ENCODE results near the gene PRSS2. TPM values are rescaled to one million over a fixed set of nuclear protein-coding genes. Genes with fewer than 3 reads are reported as not detected.

PRSS2 gene
- total RNA-seq, 2 experiments from 2014 or later: not detected

DNA sequence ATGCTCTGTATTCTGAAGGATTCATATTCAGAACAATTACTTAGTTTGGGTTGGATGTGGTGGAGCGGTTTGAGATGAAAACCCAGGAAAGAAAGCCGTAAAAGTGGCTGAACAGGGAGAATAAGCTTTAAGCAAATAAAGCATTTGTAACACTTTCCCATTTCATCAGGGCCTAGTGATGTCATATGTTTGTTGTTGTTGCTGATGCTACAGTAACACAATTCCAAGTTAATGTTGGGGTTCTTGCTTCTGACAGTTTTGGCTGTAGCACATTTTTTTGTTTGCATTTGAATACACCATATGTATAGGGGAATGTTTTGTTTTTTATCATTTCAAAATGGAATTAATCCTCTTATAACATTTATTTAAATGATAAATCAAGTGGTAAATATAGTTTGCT lies 43.7 kb downstream of the PRSS2 start:
- POLR2A ChIA-PET: interaction anchor here (0.7 to 15.1 kb wide), 2 partner anchors 22 to 227 kb away, joined by 5 to 1271 read pairs; no protein-coding TSS in a partner anchor
- Mint-ChIP-seq H3K27ac (peak overlapping the region; percentile 19), H3K36me3 (no peaks in the 10 kb centered on the region), H3K4me3 (peak overlapping the region; percentile 33), H3K4me1 (peaks cover 48% of the 10 kb centered on the region), H3K27me3 (peaks cover 2% of the 10 kb centered on the region), H3K9me3 (no peaks in the 10 kb centered on the region)
- DNase-seq: no peak
- no peak for ATAC-seq (ENCODE audit: low read depth)

DNA sequence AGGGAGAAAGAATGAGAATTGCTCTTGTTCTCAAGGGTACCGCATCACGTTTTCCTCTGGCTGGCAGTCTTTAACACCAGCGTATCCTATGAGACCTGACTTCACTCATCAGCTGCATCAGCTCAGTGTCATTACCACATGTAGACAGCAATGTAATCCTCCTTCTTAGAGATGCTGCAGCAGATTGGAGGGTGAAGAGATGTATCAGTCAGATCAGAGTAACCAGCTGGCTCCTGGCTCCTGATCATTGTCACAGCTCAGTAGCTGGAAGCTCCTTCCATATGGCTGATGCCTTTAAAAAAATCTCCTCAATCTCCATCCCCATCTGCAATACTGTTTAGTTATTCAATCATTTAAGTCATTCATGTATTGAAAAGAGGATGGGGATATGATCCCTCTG lies 44.4 kb downstream of the PRSS2 start:
- H3K4me3 Mint-ChIP-seq: no peak overlapping the region
- ATAC-seq (ENCODE audit: low read depth) (no peak), DNase-seq (no peak)
- no peaks in the 10 kb centered on the region for H3K36me3 Mint-ChIP-seq
- H3K4me1 Mint-ChIP-seq: peaks cover 43% of the 10 kb centered on the region
- POLR2A ChIA-PET: interaction anchor here (15.1 kb wide), 1 partner anchor 23 kb away, joined by 1271 read pairs; no protein-coding TSS in a partner anchor
- H3K27ac Mint-ChIP-seq: no peak overlapping the region
- no peaks in the 10 kb centered on the region for H3K9me3 Mint-ChIP-seq
- peaks cover 7% of the 10 kb centered on the region for H3K27me3 Mint-ChIP-seq

DNA sequence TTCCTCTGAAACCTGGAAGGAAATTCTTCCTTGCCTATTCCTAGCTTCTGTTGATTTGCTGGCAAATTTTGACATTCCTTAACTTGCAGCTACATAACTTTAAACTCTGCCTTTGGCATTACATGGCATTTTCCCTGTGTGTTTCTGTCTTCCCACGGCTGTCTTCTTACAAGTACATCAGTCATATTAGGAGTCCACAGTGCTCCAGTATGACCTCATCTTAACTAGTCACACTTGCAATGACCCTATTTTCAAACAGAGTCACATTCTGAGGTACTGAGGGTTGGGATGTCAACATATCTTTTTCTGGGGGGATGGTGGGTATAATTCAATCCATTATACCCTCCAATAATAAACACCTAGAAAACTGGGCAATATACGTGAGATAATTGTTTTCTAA lies 46.7 kb downstream of the PRSS2 start:
- no peak overlapping the region for H3K27ac Mint-ChIP-seq
- peaks cover 7% of the 10 kb centered on the region for H3K27me3 Mint-ChIP-seq
- H3K9me3 Mint-ChIP-seq: peaks cover 3% of the 10 kb centered on the region
- no peak overlapping the region for H3K4me3 Mint-ChIP-seq
- peaks cover 3% of the 10 kb centered on the region for H3K36me3 Mint-ChIP-seq
- POLR2A ChIA-PET: interaction anchor here (0.8 kb wide), 1 partner anchor 9 kb away, joined by 3 read pairs; no protein-coding TSS in a partner anchor
- peaks cover 21% of the 10 kb centered on the region for H3K4me1 Mint-ChIP-seq
- ATAC-seq (ENCODE audit: low read depth): no peak
- DNase-seq: no peak

DNA sequence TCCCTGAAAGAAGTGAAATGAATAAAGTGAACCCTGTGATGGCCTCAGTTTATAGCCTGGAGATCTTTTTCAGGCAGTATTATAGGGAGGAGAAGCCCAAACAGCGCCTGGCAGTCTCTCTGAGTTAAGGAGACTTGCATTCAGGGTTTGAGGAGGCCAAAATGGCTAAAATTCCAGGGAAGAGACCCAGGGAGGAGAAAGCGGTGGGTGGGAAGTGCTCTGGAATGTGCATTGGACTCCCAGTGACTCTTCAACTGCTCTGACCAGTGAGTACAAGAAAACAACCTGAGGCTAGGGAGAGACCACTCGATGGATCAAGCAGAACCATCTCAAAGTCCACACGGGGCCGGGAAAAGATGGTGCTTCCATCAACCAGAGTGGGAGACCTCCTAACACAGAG lies 48.8 kb downstream of the PRSS2 start:
- DNase-seq: no peak
- Mint-ChIP-seq H3K27ac (no peak overlapping the region), H3K9me3 (peaks cover 5% of the 10 kb centered on the region), H3K36me3 (peaks cover 3% of the 10 kb centered on the region), H3K4me3 (no peak overlapping the region), H3K27me3 (peaks cover 12% of the 10 kb centered on the region), H3K4me1 (peaks cover 4% of the 10 kb centered on the region)
- POLR2A ChIA-PET: no interaction called here
- ATAC-seq (ENCODE audit: low read depth): no peak

DNA sequence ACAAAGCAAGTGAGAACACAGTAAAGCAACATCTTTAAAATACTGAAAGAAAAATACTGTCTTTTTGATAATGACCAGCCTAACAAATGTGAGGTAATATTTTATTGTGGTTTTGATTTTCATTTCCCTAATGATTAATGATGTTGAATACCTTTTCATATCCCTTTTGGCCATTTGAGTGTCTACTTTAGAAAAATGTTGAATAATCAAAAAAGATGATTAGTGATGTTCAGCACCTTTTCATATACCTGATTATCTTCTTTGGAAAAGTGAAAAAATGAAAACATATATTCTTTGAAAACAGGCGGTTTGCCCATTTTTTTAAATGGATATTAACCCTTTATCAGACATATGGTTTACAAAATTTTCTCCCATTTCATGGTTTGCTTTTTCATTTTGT lies 51.9 kb downstream of the PRSS2 start:
- Mint-ChIP-seq H3K4me1 (peaks cover 1% of the 10 kb centered on the region), H3K27ac (no peak overlapping the region), H3K9me3 (peaks cover 8% of the 10 kb centered on the region), H3K4me3 (no peak overlapping the region), H3K27me3 (peaks cover 16% of the 10 kb centered on the region), H3K36me3 (peaks cover 10% of the 10 kb centered on the region)
- ATAC-seq (ENCODE audit: low read depth) (no peak), DNase-seq (no peak)
- POLR2A ChIA-PET: no interaction called here

Other genes with a start within 250 kb of the PRSS2 start
- not detected for gene PRSS1, start 21.5 kb upstream of the PRSS2 start, total RNA-seq
- 10 to 100 TPM; 20.1 to 25.2 TPM for gene EPHB6, start 84.1 kb downstream of the PRSS2 start, total RNA-seq
- gene TRPV6, start 114.8 kb downstream of the PRSS2 start, total RNA-seq: not detected
- not detected for gene TRPV5, start 162.8 kb downstream of the PRSS2 start, total RNA-seq
- not detected for gene LLCFC1, start 168.5 kb downstream of the PRSS2 start, total RNA-seq
- 1 to 10 TPM in 1 of 2 experiments, under 1 TPM in 1; 0.94 to 1.2 TPM for gene KEL, start 191.4 kb downstream of the PRSS2 start, total RNA-seq